H1 (cell line): Measurements from ENCODE around the gene SMIM35. TPM values are rescaled to one million over a fixed set of nuclear protein-coding genes. Genes with fewer than 3 reads are reported as not detected.

Experiments used
- CTCF ChIA-PET: fragments of 300-600 bp; sonication (Branson Sonifier 250); formaldehyde crosslinking; loops from one replicate; lab custom pipeline; 2021; ENCODE audit not compliant: partially characterized antibody; lab: Charles Lee
- POLR2A ChIA-PET: fragments of 300-600 bp; sonication (Branson Sonifier 250); formaldehyde crosslinking; loops from one replicate; lab custom pipeline; 2021; ENCODE audit warnings: inconsistent platforms; ENCODE audit not compliant: partially characterized antibody; lab: Charles Lee
- DNase-seq, 2 experiments: peaks; one replicate each; pipeline versions ENCODE4 v3.0.0 to v3.0.0-alpha.2; 2010 to 2022; ENCODE audit warnings: low spot score in 2 of 2, low read depth in 1 of 2, mixed read lengths in 1 of 2
- FAIRE-seq: peaks from 2 replicates; lab custom pipeline; 2011; peaks lifted over from hg19 to GRCh38; lab: Jason Lieb, UNC
- H2AFZ ChIP-seq: 2 replicates; pipeline ENCODE4 v1.8.1; 2012; ENCODE audit warnings: low read length, inconsistent platforms
- H2AK5ac ChIP-seq: 2 replicates; pipeline ENCODE4 v1.6.1; 2013; ENCODE audit warnings: low read depth, low read length
- H2BK120ac ChIP-seq: replicated peaks from 2 replicates; pipeline ENCODE3; 2013; ENCODE audit warnings: low read depth, low read length, inconsistent platforms
- H2BK12ac ChIP-seq: 2 replicates; pipeline ENCODE4 v1.6.1; 2013; ENCODE audit warnings: low read depth, low read length
- H2BK15ac ChIP-seq: 2 replicates; pipeline ENCODE4 v1.6.1; 2013; ENCODE audit warnings: low read length
- H2BK20ac ChIP-seq: 2 replicates; pipeline ENCODE4 v1.6.1; 2013; ENCODE audit warnings: low read length
- H2BK5ac ChIP-seq: 2 replicates; pipeline ENCODE4 v1.6.1; 2013; ENCODE audit warnings: low read depth, low read length
- H3K14ac ChIP-seq: 2 replicates; pipeline ENCODE4 v1.6.1; 2013; ENCODE audit warnings: inconsistent platforms; ENCODE audit not compliant: insufficient read length
- H3K18ac ChIP-seq: 2 replicates; pipeline ENCODE4 v1.6.1; 2013; ENCODE audit warnings: low read length; ENCODE audit errors: extremely low read depth
- H3K23ac ChIP-seq: 2 replicates; pipeline ENCODE4 v1.6.1; 2013; ENCODE audit warnings: inconsistent platforms; ENCODE audit not compliant: insufficient read length
- H3K23me2 ChIP-seq: 2 replicates; pipeline ENCODE4 v1.6.1; 2013; ENCODE audit warnings: low read depth, low read length
- H3K27ac ChIP-seq: 2 replicates; pipeline ENCODE4 v1.6.1; 2011; ENCODE audit warnings: low read depth, low read length, inconsistent platforms
- H3K27me3 ChIP-seq, 4 experiments: replicated peaks in 1 of 4; 1 replicate in 1 of 4; 2 replicates in 3 of 4; pipeline versions ENCODE4 v1.6.1 to v1.8.1; 2011 to 2013; ENCODE audit warnings: low read length in 3 of 4, mild to moderate bottlenecking in 3 of 4, inconsistent platforms in 2 of 4, mixed read lengths in 2 of 4, moderate library complexity in 1 of 4; ENCODE audit not compliant: control insufficient read depth in 3 of 4, insufficient read depth in 3 of 4; ENCODE audit errors: extremely low read depth in 1 of 4
- H3K36me3 ChIP-seq, 4 experiments: 2 replicates each; pipeline versions ENCODE4 v1.6.1 to v1.8.1; 2011 to 2013; ENCODE audit warnings: mild to moderate bottlenecking in 4 of 4, low read length in 3 of 4, moderate library complexity in 2 of 4, control low read depth in 1 of 4, inconsistent platforms in 1 of 4; ENCODE audit not compliant: insufficient read depth in 4 of 4, control insufficient read depth in 2 of 4
- H3K4ac ChIP-seq: replicated peaks from 2 replicates; pipeline ENCODE3; 2013; ENCODE audit warnings: low read length, low read depth, mixed read lengths, inconsistent platforms; ENCODE audit not compliant: insufficient read length
- H3K4me1 ChIP-seq, 4 experiments: replicated peaks in 1 of 4; 1 replicate in 1 of 4; 2 replicates in 3 of 4; pipeline versions ENCODE4 v1.6.1 to v1.8.1; 2011 to 2013; ENCODE audit warnings: low read length in 3 of 4, inconsistent platforms in 2 of 4, mixed read lengths in 1 of 4; ENCODE audit not compliant: insufficient read depth in 4 of 4, control insufficient read depth in 3 of 4
- H3K4me2 ChIP-seq, 2 experiments: 2 replicates each; pipeline versions ENCODE4 v1.6.1 to v1.8.1; 2011 to 2013; ENCODE audit warnings: low read depth in 2 of 2, low read length in 2 of 2, control low read depth in 1 of 2, inconsistent platforms in 1 of 2, mild to moderate bottlenecking in 1 of 2; ENCODE audit not compliant: insufficient read depth in 1 of 2
- H3K4me3 ChIP-seq, 4 experiments: fragments of 200-600, 300-600 bp in 1 of 4; sonication (generic), shearing (Covaris generic), sonication (Bioruptor Twin) in 1 of 4; 2 replicates each; pipeline versions ENCODE4 v1.5.1 to v1.8.1; 2011 to 2016; ENCODE audit warnings: low read length in 4 of 4, low read depth in 3 of 4, control low read depth in 2 of 4, inconsistent platforms in 2 of 4, mild to moderate bottlenecking in 2 of 4, mixed read lengths in 1 of 4, moderate library complexity in 1 of 4; ENCODE audit not compliant: insufficient read depth in 2 of 4; ENCODE audit errors: extremely low read depth in 1 of 4
- H3K56ac ChIP-seq: replicated peaks from 2 replicates; pipeline ENCODE3; 2013; ENCODE audit warnings: low read depth, mild to moderate bottlenecking, mixed read lengths, low read length, inconsistent platforms; ENCODE audit not compliant: insufficient read length
- H3K79me1 ChIP-seq: 2 replicates; pipeline ENCODE4 v1.6.1; 2013; ENCODE audit warnings: low read depth, low read length, control low read depth
- H3K79me2 ChIP-seq, 2 experiments: 2 replicates each; pipeline versions ENCODE4 v1.6.1 to v1.8.1; 2012 to 2013; ENCODE audit warnings: low read length in 2 of 2, mild to moderate bottlenecking in 2 of 2, inconsistent platforms in 1 of 2; ENCODE audit not compliant: insufficient read depth in 2 of 2, control insufficient read depth in 1 of 2
- H3K9ac ChIP-seq, 4 experiments: replicated peaks in 1 of 4; 1 replicate in 1 of 4; 2 replicates in 3 of 4; pipeline versions ENCODE4 v1.6.1 to v1.8.1; 2011 to 2013; ENCODE audit warnings: low read depth in 3 of 4, low read length in 3 of 4, control low read depth in 2 of 4, mild to moderate bottlenecking in 2 of 4, moderate library complexity in 2 of 4, inconsistent platforms in 1 of 4; ENCODE audit errors: extremely low read depth in 1 of 4
- H3K9me3 ChIP-seq, 2 experiments: 2 replicates each; pipeline versions ENCODE4 v1.6.1 to v1.8.1; 2012 to 2013; ENCODE audit warnings: mild to moderate bottlenecking in 2 of 2, moderate library complexity in 2 of 2, control low read depth in 1 of 2, inconsistent platforms in 1 of 2, low read depth in 1 of 2, low read length in 1 of 2, mixed read lengths in 1 of 2; ENCODE audit not compliant: insufficient read depth in 2 of 2
- H4K20me1 ChIP-seq, 2 experiments: replicated peaks in 1 of 2; 2 replicates each; pipeline versions ENCODE3 to v1.8.1; 2011 to 2013; ENCODE audit warnings: inconsistent platforms in 2 of 2, low read length in 2 of 2, mild to moderate bottlenecking in 1 of 2; ENCODE audit not compliant: insufficient read depth in 2 of 2, control insufficient read depth in 1 of 2
- H4K5ac ChIP-seq: 2 replicates; pipeline ENCODE4 v1.6.1; 2013; ENCODE audit warnings: low read length, low read depth, mixed read lengths, inconsistent platforms; ENCODE audit not compliant: insufficient read length
- H4K8ac ChIP-seq: 2 replicates; pipeline ENCODE4 v1.8.0; 2013; ENCODE audit warnings: mild to moderate bottlenecking, moderate library complexity, low read length, inconsistent platforms; ENCODE audit not compliant: insufficient read depth; ENCODE audit errors: extremely low read depth
- H4K91ac ChIP-seq: replicated peaks from 2 replicates; pipeline ENCODE3; 2013; ENCODE audit warnings: low read length, mixed read lengths, inconsistent platforms; ENCODE audit not compliant: insufficient read length
- ATF2 ChIP-seq: IDR thresholded peaks from 2 replicates; pipeline ENCODE4 v1.6.1; 2012; ENCODE audit warnings: low read length, inconsistent platforms
- BACH1 ChIP-seq: IDR thresholded peaks from 2 replicates; pipeline ENCODE4 v1.6.1; 2012; ENCODE audit warnings: low read length, improper control_type of control experiment
- E2F6 ChIP-seq: IDR thresholded peaks from 2 replicates; pipeline ENCODE4 v1.6.1; 2012; ENCODE audit warnings: inconsistent platforms
- POU5F1 ChIP-seq: IDR thresholded peaks from 2 replicates; pipeline ENCODE4 v1.6.1; 2011; ENCODE audit warnings: low read depth, mild to moderate bottlenecking, low read length, moderate library complexity
- RAD21 ChIP-seq, 2 experiments: IDR thresholded peaks in 1 of 2; conservative IDR thresholded peaks in 1 of 2; 2 replicates each; pipeline ENCODE4 v1.6.1; 2011; ENCODE audit warnings: low read depth in 2 of 2, low read length in 2 of 2, improper control_type of control experiment in 1 of 2, inconsistent platforms in 1 of 2, mild to moderate bottlenecking in 1 of 2, moderate library complexity in 1 of 2
- RXRA ChIP-seq: IDR thresholded peaks from 2 replicates; pipeline ENCODE4 v1.6.1; 2011; ENCODE audit warnings: low read depth, mild to moderate bottlenecking, low read length, moderate library complexity; ENCODE audit not compliant: insufficient read depth
- SP2 ChIP-seq: IDR thresholded peaks from 2 replicates; pipeline ENCODE4 v1.6.1; 2012; ENCODE audit warnings: mild to moderate bottlenecking, low read length, inconsistent platforms
- TBP ChIP-seq: IDR thresholded peaks from 2 replicates; pipeline ENCODE4 v1.6.1; 2011; ENCODE audit warnings: low read depth, low read length, improper control_type of control experiment
- WGBS, 2 experiments: shearing (Covaris generic) in 1 of 2; methylation state at CpG; one replicate each; pipeline versions ENCODE4 v1.1.6 to v1.1.7; 2013 to 2015; ENCODE audit warnings: low lambda C conversion rate in 2 of 2, mixed read lengths in 2 of 2, inconsistent platforms in 1 of 2, low coverage in 1 of 2, missing lambda C conversion rate in 1 of 2; ENCODE audit not compliant: insufficient replicate concordance in 2 of 2, insufficient coverage in 1 of 2, insufficient read length in 1 of 2; ENCODE audit errors: extremely low coverage in 1 of 2, missing lambda C conversion rate in 1 of 2; 5-methylcytosine and 5-hydroxymethylcytosine counted together
- polyA plus RNA-seq, 7 experiments: library from polyadenylated mRNA; depleted of rRNA in 3 of 7; stranded (reverse) in 5 of 7; unstranded in 2 of 7; fragments of >200 nt in 5 of 7; fragments of 200-250 nt in 2 of 7; gene quantifications; 1 replicate in 5 of 7; 2 replicates in 1 of 7; 4 replicates in 1 of 7; pipeline versions ENCODE4 v1.2.1 to v1.2.3, GENCODE V29; 2011 to 2013; ENCODE audit warnings: missing spikeins in 2 of 7, mixed read lengths in 2 of 7
- total RNA-seq: library from RNA; stranded (reverse); fragmentation: NEBNext Ultra II Directional; extraction: Animal tissue kit (Norgen Biotek cat#: 25700); gene quantifications from 2 replicates; pipeline ENCODE4 v1.2.1, GENCODE V29; 2021

The SMIM35 gene
- total and polyA plus RNA-seq, 2 of the 8 experiments (the other 6 are each of a cell fraction or from before 2014, with no cell fraction given) = not detected

GRCh38 chr11:118135051-118135795, 48.5 kb upstream of the SMIM35 start:
- H3K14ac ChIP-seq = no peak overlapping the region
- H2BK5ac ChIP-seq = no peak overlapping the region
- no peak overlapping the region for H3K4me3 ChIP-seq
- POLR2A ChIA-PET = no interaction called here
- H2BK120ac ChIP-seq = no peak overlapping the region
- H3K9me3 ChIP-seq = no peaks in the 10 kb centered on the region
- 77% methylated on average over 7 of the region's 7 CpGs; no CpG with 5 or more reads in 1 of the 2 experiments for WGBS, 2 experiments
- H2AK5ac ChIP-seq = no peak overlapping the region
- no peak overlapping the region for H3K4me2 ChIP-seq
- no peaks in the 10 kb centered on the region for H4K20me1 ChIP-seq
- H3K23me2 ChIP-seq = no peaks in the 10 kb centered on the region
- DNase-seq (no peak), FAIRE-seq (no peak)
- H3K79me2 ChIP-seq = no peaks in the 10 kb centered on the region
- no peak overlapping the region for H2AFZ ChIP-seq
- H3K4ac ChIP-seq = no peak overlapping the region
- no peak overlapping the region for H3K23ac ChIP-seq
- H3K9ac ChIP-seq = no peak overlapping the region
- no peak overlapping the region for H3K18ac ChIP-seq
- H4K91ac ChIP-seq = no peak overlapping the region
- no peak overlapping the region for H2BK12ac ChIP-seq
- no peaks in the 10 kb centered on the region for H3K79me1 ChIP-seq
- H2BK20ac ChIP-seq = no peak overlapping the region
- H3K36me3 ChIP-seq = no peaks in the 10 kb centered on the region
- H3K4me1 ChIP-seq = no peaks in the 10 kb centered on the region
- no peak overlapping the region for H4K5ac ChIP-seq
- H3K56ac ChIP-seq = no peak overlapping the region
- H3K27me3 ChIP-seq = no peaks in the 10 kb centered on the region
- H4K8ac ChIP-seq = no peak overlapping the region
- H3K27ac ChIP-seq = no peak overlapping the region
- CTCF ChIA-PET = interaction anchor here (1.1 to 5.1 kb wide), 6 partner anchors 10 to 160 kb away, joined by 3 to 22 read pairs (median 4); no protein-coding TSS in a partner anchor
- no peak overlapping the region for H2BK15ac ChIP-seq
- TF ChIP-seq ATF2 = no peak
- TF ChIP-seq RAD21 (IDR thresholded peaks at IDR 0.05 in 1 of 2, conservative IDR thresholded peaks at IDR 0.05 in 1 of 2; ENCODE audit: low read depth in 2 of 2, low read length in 2 of 2) = no peak
- TF ChIP-seq TBP = no peak
- TF ChIP-seq BACH1 = no peak
- TF ChIP-seq E2F6 = no peak
- TF ChIP-seq POU5F1 = no peak
- no peak for TF ChIP-seq RXRA
- no peak for TF ChIP-seq SP2
